Upper lobe of right lung (tissue), 1 donor: ENCODE data around the gene MID1. TPM values are rescaled to one million over a fixed set of nuclear protein-coding genes. Genes with fewer than 3 reads are reported as not detected.

Source experiments
- ATAC-seq: fragments of 200-7000 bp; cut with Tn5 transposase; one replicate; pipeline ENCODE4 v1.9.1; 2020; ENCODE audit warnings: mild to moderate bottlenecking, moderate library complexity
- DNase-seq: peaks from one replicate; pipeline ENCODE4 v3.0.0-alpha.2; 2020
- H3K27ac ChIP-seq: fragments of 200-600 bp; one replicate; pipeline ENCODE4 v1.8.0; 2022
- H3K27me3 ChIP-seq: fragments of 200-600 bp; one replicate; pipeline ENCODE4 v1.8.0; 2022; ENCODE audit warnings: mild to moderate bottlenecking
- H3K36me3 ChIP-seq: fragments of 200-600 bp; one replicate; pipeline ENCODE4 v1.8.0; 2022
- H3K4me1 ChIP-seq: fragments of 200-600 bp; one replicate; pipeline ENCODE4 v1.8.0; 2022
- H3K4me3 ChIP-seq: fragments of 200-600 bp; one replicate; pipeline ENCODE4 v1.8.0; 2022; ENCODE audit warnings: mild to moderate bottlenecking
- H3K9me3 ChIP-seq: fragments of 200-600 bp; one replicate; pipeline ENCODE4 v1.8.0; 2022
- CTCF ChIP-seq: fragments of 200-600 bp; IDR thresholded peaks from one replicate; pipeline ENCODE4 v1.8.0; 2022; ENCODE audit warnings: antibody characterized with exemption
- intact Hi-C: fragments of 100-400 bp; cut with DNase I; formaldehyde crosslinking; loops from one replicate; pipeline ENCODE4 v1.11.0; 2022
- total RNA-seq: library from RNA; stranded (reverse); fragmentation: NEBNext Ultra II Directional; extraction: Animal tissue kit (Norgen Biotek cat#: 25700); gene quantifications from one replicate; pipeline ENCODE4 v1.2.1, GENCODE V29; 2021
- donor health status: DM: no; HTN: yes; CAD: no; lungs with severe emphysema.

Gene MID1
- total RNA-seq, 1 donor from 2014 or later: 24.5 TPM

DNA sequence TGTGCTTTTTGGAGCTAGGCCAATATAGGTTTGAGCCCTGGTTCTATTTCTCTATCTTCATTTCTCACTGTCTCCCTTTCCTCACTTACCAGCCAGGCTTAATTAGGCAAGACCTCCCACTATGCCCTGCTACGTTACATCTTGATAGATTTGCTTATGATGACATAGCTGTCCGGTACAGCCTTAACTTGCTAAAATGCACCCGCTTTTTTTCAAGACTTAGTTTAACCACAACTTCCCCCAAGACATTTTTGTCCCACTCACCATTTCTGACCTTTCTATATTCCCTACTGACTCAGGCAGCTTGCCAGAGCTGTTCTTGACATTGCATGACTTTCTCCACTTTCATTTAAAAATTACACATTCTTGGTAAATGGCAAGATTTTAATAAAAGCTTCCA, 152.6 kb downstream of the MID1 start:
- intact Hi-C loops: no loop called here
- TF ChIP-seq CTCF: no peak
- Histone ChIP-seq H3K36me3 (no peaks in the 10 kb centered on the region), H3K27ac (no peak overlapping the region), H3K9me3 (no peaks in the 10 kb centered on the region), H3K4me1 (no peaks in the 10 kb centered on the region), H3K4me3 (no peak overlapping the region), H3K27me3 (no peaks in the 10 kb centered on the region)
- ATAC-seq: no peak
- no peak for DNase-seq

GRCh38 chrX:10465254-10465653, 155.1 kb downstream of the MID1 start:
- Histone ChIP-seq H3K27me3 (no peaks in the 10 kb centered on the region), H3K9me3 (no peaks in the 10 kb centered on the region), H3K27ac (no peak overlapping the region), H3K36me3 (no peaks in the 10 kb centered on the region), H3K4me1 (no peaks in the 10 kb centered on the region), H3K4me3 (no peak overlapping the region)
- no peak for TF ChIP-seq CTCF
- intact Hi-C loops: no loop called here
- ATAC-seq: no peak
- DNase-seq: no peak

DNA sequence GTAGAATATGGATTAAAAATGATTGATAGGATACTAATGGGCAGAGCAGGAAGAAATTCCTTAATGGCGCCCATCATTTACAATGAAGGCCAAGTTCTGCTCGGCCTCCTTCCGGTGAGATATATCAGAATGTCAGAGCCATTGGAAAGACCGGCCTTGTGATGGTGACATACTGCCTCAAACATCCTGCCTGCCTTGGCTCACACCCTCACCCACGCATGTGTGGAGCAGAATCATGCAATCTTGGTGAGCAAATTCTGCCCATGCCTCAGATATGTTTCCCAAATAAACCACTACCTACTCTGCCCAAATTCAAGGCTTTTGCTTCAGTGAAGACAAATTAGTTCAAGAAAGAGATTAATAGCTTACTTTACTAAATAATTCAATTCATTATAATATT, 163.3 kb downstream of the MID1 start:
- Histone ChIP-seq H3K4me3 (no peak overlapping the region), H3K36me3 (peaks cover 5% of the 10 kb centered on the region), H3K4me1 (no peaks in the 10 kb centered on the region), H3K27me3 (no peaks in the 10 kb centered on the region), H3K9me3 (no peaks in the 10 kb centered on the region), H3K27ac (no peak overlapping the region)
- DNase-seq (no peak), ATAC-seq (no peak)
- TF ChIP-seq CTCF: no peak
- intact Hi-C loops: no loop called here

GRCh38 chrX:10453945-10454344, 166.4 kb downstream of the MID1 start:
- DNase-seq: no peak
- no peaks in the 10 kb centered on the region for H3K27me3 ChIP-seq
- peaks cover 5% of the 10 kb centered on the region for H3K36me3 ChIP-seq
- no peak for TF ChIP-seq CTCF
- intact Hi-C loops: no loop called here
- no peak for ATAC-seq
- H3K4me3 ChIP-seq: no peak overlapping the region
- no peaks in the 10 kb centered on the region for H3K4me1 ChIP-seq
- no peak overlapping the region for H3K27ac ChIP-seq
- H3K9me3 ChIP-seq: no peaks in the 10 kb centered on the region

- ATAC-seq (no peak), DNase-seq (no peak)
- H3K9me3 ChIP-seq: no peaks in the 10 kb centered on the region
- intact Hi-C loops: no loop called here
- no peak for TF ChIP-seq CTCF
- no peak overlapping the region for H3K4me3 ChIP-seq
- no peak overlapping the region for H3K27ac ChIP-seq
- H3K4me1 ChIP-seq: no peaks in the 10 kb centered on the region
- peaks cover 5% of the 10 kb centered on the region for H3K36me3 ChIP-seq
- no peaks in the 10 kb centered on the region for H3K27me3 ChIP-seq
Observed at GRCh38 chrX:10450959-10451355, 169.4 kb downstream of the MID1 start.

GRCh38 chrX:10450229-10450958, 170.0 kb downstream of the MID1 start:
- ATAC-seq: no peak
- Histone ChIP-seq H3K4me3 (no peak overlapping the region), H3K4me1 (no peaks in the 10 kb centered on the region), H3K27ac (no peak overlapping the region), H3K27me3 (no peaks in the 10 kb centered on the region), H3K36me3 (peaks cover 5% of the 10 kb centered on the region), H3K9me3 (no peaks in the 10 kb centered on the region)
- intact Hi-C loops: no loop called here
- DNase-seq: no peak
- TF ChIP-seq CTCF: no peak
